ENCODE results near the gene SMIM10L1.

Gene SMIM10L1

GRCh38 chr12:11171145-11171968 lies at the start of gene SMIM10L1:
Gene SMIM10L1, plus strand, starts transcription at chr12:11171194. Its CDS starts 163 bp downstream, at chr12:11171357.
- peak; percentile 85 for DNase-seq (ENCODE audit: low spot score)

GRCh38 chr12:11130382-11130781 lies 40.6 kb upstream of the SMIM10L1 start:
- no peak for DNase-seq (ENCODE audit: low spot score)

GRCh38 chr12:11130999-11131398 lies 40.0 kb upstream of the SMIM10L1 start:
- DNase-seq (ENCODE audit: low spot score), result no peak

- no peak for DNase-seq (ENCODE audit: low spot score)
Measured at GRCh38 chr12:11133162-11133561, 37.8 kb upstream of the SMIM10L1 start.

GRCh38 chr12:11133816-11134215 lies 37.2 kb upstream of the SMIM10L1 start:
- DNase-seq (ENCODE audit: low spot score), result no peak

GRCh38 chr12:11134305-11134704 lies 36.7 kb upstream of the SMIM10L1 start, which contains the start of gene TAS2R30:
Gene TAS2R30, minus strand, starts transcription at chr12:11134644. Its CDS starts 400 bp downstream, at chr12:11134244.
- DNase-seq (ENCODE audit: low spot score), result no peak

- no peak for DNase-seq (ENCODE audit: low spot score)
Measured at GRCh38 chr12:11136075-11136474, 34.9 kb upstream of the SMIM10L1 start.

GRCh38 chr12:11143352-11143751 lies 27.6 kb upstream of the SMIM10L1 start:
- no peak for DNase-seq (ENCODE audit: low spot score)

GRCh38 chr12:11144297-11144696 lies 26.7 kb upstream of the SMIM10L1 start:
- DNase-seq (ENCODE audit: low spot score), result no peak

GRCh38 chr12:11147420-11147819 lies 23.6 kb upstream of the SMIM10L1 start:
- DNase-seq (ENCODE audit: low spot score), result no peak

GRCh38 chr12:11150832-11151231 lies 20.2 kb upstream of the SMIM10L1 start:
- no peak for DNase-seq (ENCODE audit: low spot score)

- DNase-seq (ENCODE audit: low spot score), result no peak
Measured at GRCh38 chr12:11152725-11153124, 18.3 kb upstream of the SMIM10L1 start.

GRCh38 chr12:11154400-11154925 lies 16.5 kb upstream of the SMIM10L1 start:
- no peak for DNase-seq (ENCODE audit: low spot score)

GRCh38 chr12:11158885-11159444 lies 12.0 kb upstream of the SMIM10L1 start:
- DNase-seq (ENCODE audit: low spot score), result no peak

GRCh38 chr12:11162502-11162901 lies 8.5 kb upstream of the SMIM10L1 start:
- no peak for DNase-seq (ENCODE audit: low spot score)

- no peak for DNase-seq (ENCODE audit: low spot score)
Measured at GRCh38 chr12:11164384-11164783, 6.6 kb upstream of the SMIM10L1 start.

- no peak for DNase-seq (ENCODE audit: low spot score)
Measured at GRCh38 chr12:11166300-11166699, 4.7 kb upstream of the SMIM10L1 start.

- no peak for DNase-seq (ENCODE audit: low spot score)
Measured at GRCh38 chr12:11170810-11171144, 217 bp upstream of the SMIM10L1 start.

- DNase-seq (ENCODE audit: low spot score), result no peak
Measured at GRCh38 chr12:11171969-11172675, 1.1 kb downstream of the SMIM10L1 start.

GRCh38 chr12:11174022-11174421 lies 3.0 kb downstream of the SMIM10L1 start:
- no peak for DNase-seq (ENCODE audit: low spot score)

GRCh38 chr12:11178250-11178649 lies 7.3 kb downstream of the SMIM10L1 start:
- DNase-seq (ENCODE audit: low spot score), result no peak

GRCh38 chr12:11182529-11182928 lies 11.5 kb downstream of the SMIM10L1 start:
- DNase-seq (ENCODE audit: low spot score), result no peak

- no peak for DNase-seq (ENCODE audit: low spot score)
Measured at GRCh38 chr12:11183011-11183410, 12.0 kb downstream of the SMIM10L1 start.

Measured in germinal center (tissue), 1 donor.